Activated CD8-positive, alpha-beta memory T cell treated with anti-CD3 and anti-CD28 coated beads, Interleukin-2, amount 50 U/mL, for 24 hours (primary cell): ENCODE data around the gene SYT8.

ENCODE experiments used
- DNase-seq: peaks from one replicate; pipeline ENCODE4 v3.0.0-alpha.2; 2020; ENCODE audit errors: extremely low read depth

The SYT8 gene

GRCh38 chr11:1832211-1832919 lies 2.4 kb upstream of the SYT8 start:
- DNase-seq = peak; percentile 30

- DNase-seq = no peak
These were observed 1.9 kb upstream of the SYT8 start for GRCh38 chr11:1832920-1833295.

- DNase-seq = no peak
These were observed 654 bp upstream of the SYT8 start for GRCh38 chr11:1834062-1834610.

- no peak for DNase-seq
These were observed 851 bp downstream of the SYT8 start for GRCh38 chr11:1835671-1836010.

- DNase-seq = no peak
These were observed 1.5 kb downstream of the SYT8 start for GRCh38 chr11:1836011-1836945.

- DNase-seq = peak; percentile 48
These were observed 2.6 kb downstream of the SYT8 start for GRCh38 chr11:1837171-1838076.

GRCh38 chr11:1838077-1838425 lies 3.3 kb downstream of the SYT8 start:
- DNase-seq = no peak

- DNase-seq = no peak
These were observed 3.8 kb downstream of the SYT8 start, which contains the start of gene TNNI2 for GRCh38 chr11:1838426-1839144. TNNI2 (plus strand) TSS chr11:1838981; CDS start chr11:1839697, 716 bp downstream.

- no peak for DNase-seq
These were observed 4.6 kb downstream of the SYT8 start for GRCh38 chr11:1839204-1839923.

GRCh38 chr11:1839924-1840779 lies 5.4 kb downstream of the SYT8 start:
- DNase-seq = no peak

- DNase-seq = no peak
These were observed 6.1 kb downstream of the SYT8 start for GRCh38 chr11:1840780-1841480.

- DNase-seq = no peak
These were observed 6.8 kb downstream of the SYT8 start for GRCh38 chr11:1841511-1842148.

GRCh38 chr11:1842149-1843097 lies 7.6 kb downstream of the SYT8 start:
- DNase-seq = no peak

- DNase-seq = no peak
These were observed 8.3 kb downstream of the SYT8 start for GRCh38 chr11:1843098-1843473.

- no peak for DNase-seq
These were observed 9.0 kb downstream of the SYT8 start for GRCh38 chr11:1843796-1844195.

- DNase-seq = no peak
These were observed 9.7 kb downstream of the SYT8 start for GRCh38 chr11:1844221-1845094.
